Brain microvascular endothelial cell (primary cell): Measurements from ENCODE around the gene C1orf35.

Experiments used
- DNase-seq: peaks from one replicate; pipeline ENCODE4 v3.0.0-alpha.2; 2020
- H3K27ac ChIP-seq: fragments of 250-450 bp; sonication (Bioruptor Pico); 2 replicates; pipeline ENCODE4 v1.5.1; 2020; ENCODE audit warnings: mild to moderate bottlenecking, moderate library complexity
- H3K27me3 ChIP-seq: fragments of 250-450 bp; sonication (Bioruptor Pico); replicated peaks from 2 replicates; pipeline ENCODE4 v1.5.1; 2020; ENCODE audit warnings: mild to moderate bottlenecking
- H3K36me3 ChIP-seq: fragments of 250-450 bp; sonication (Bioruptor Pico); replicated peaks from 2 replicates; pipeline ENCODE4 v1.5.1; 2020; ENCODE audit warnings: mild to moderate bottlenecking
- H3K4me3 ChIP-seq: 2 replicates; pipeline ENCODE4 v1.5.1; 2011; ENCODE audit warnings: low read depth, mild to moderate bottlenecking, control low read depth, low read length, moderate library complexity
- CTCF ChIP-seq: IDR thresholded peaks from 2 replicates; pipeline ENCODE4 v1.5.1; 2011; ENCODE audit warnings: low read depth, mild to moderate bottlenecking, moderate library complexity, low read length, control low read depth, inconsistent platforms; ENCODE audit errors: missing control alignments
- in situ Hi-C: cut with HindIII; loops from 2 replicates; pipeline ENCODE4 v1.10.0; 2017; ENCODE audit warnings: low sequenced_read_pairs, low pct_ligation_motif_present

C1orf35 gene

GRCh38 chr1:228093050-228093906 lies 9.8 kb downstream of the C1orf35 start:
- Histone ChIP-seq H3K4me3 (no peak overlapping the region), H3K27ac (no peak overlapping the region), H3K27me3 (no peaks in the 10 kb centered on the region), H3K36me3 (peaks cover 32% of the 10 kb centered on the region)
- in situ Hi-C loops, result no loop called here
- TF ChIP-seq CTCF, result no peak
- no peak for DNase-seq

- in situ Hi-C loops, result no loop called here
- DNase-seq, result no peak
- Histone ChIP-seq H3K36me3 (peaks cover 24% of the 10 kb centered on the region), H3K4me3 (no peak overlapping the region), H3K27me3 (no peaks in the 10 kb centered on the region), H3K27ac (no peak overlapping the region)
- TF ChIP-seq CTCF, result no peak
These were observed 10.6 kb downstream of the C1orf35 start for GRCh38 chr1:228092342-228093049.

GRCh38 chr1:228091084-228091483 lies 12.0 kb downstream of the C1orf35 start:
- Histone ChIP-seq H3K27ac (no peak overlapping the region), H3K36me3 (peaks cover 19% of the 10 kb centered on the region), H3K4me3 (no peak overlapping the region), H3K27me3 (no peaks in the 10 kb centered on the region)
- no peak for TF ChIP-seq CTCF
- in situ Hi-C loops, result no loop called here
- no peak for DNase-seq

GRCh38 chr1:228090613-228091081 lies 12.5 kb downstream of the C1orf35 start:
- TF ChIP-seq CTCF, result no peak
- no peak for DNase-seq
- Histone ChIP-seq H3K27ac (no peak overlapping the region), H3K27me3 (no peaks in the 10 kb centered on the region), H3K36me3 (peaks cover 19% of the 10 kb centered on the region), H3K4me3 (no peak overlapping the region)
- in situ Hi-C loops, result no loop called here

GRCh38 chr1:228089519-228090380 lies 13.4 kb downstream of the C1orf35 start:
- Histone ChIP-seq H3K36me3 (peaks cover 19% of the 10 kb centered on the region), H3K27ac (no peak overlapping the region), H3K4me3 (no peak overlapping the region), H3K27me3 (no peaks in the 10 kb centered on the region)
- no peak for DNase-seq
- in situ Hi-C loops, result no loop called here
- no peak for TF ChIP-seq CTCF
